Measurements from ENCODE around the gene ZNF619.

The ZNF619 gene

DNA sequence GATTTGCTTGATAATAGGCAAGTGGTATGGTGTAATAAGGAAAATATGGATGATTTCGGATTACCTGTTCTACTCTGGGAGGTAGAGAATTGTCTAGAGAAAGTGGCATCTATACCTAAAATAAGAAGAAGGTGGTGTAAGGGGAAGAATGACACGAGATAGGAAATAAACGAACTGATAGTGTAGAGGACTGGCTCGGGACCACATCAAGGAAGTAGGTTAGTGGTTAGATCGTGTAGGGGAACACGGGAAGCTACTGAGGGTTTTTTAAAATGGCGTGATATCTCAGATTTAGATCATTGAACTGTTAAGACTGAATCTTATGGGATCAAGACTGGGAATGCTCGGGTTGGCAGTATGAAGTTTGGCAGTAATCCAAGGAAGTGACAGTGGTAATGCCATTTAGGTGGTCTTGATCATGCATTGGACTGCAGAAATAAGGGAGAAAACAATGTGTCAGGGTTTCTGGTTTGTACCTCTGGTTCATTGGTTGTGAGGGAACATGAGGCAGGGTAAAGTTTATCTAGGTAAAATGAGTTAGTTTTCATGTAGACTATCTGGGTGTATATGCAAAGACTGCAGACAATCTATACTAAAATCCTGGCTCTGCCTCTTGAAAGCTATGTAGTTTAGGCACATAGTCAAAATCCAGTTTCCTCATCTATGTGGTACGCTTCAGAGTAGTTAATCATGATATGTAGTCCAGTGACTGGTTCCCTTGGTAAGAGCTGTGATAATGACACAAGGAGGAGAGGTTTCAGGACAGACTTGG, 12.4 kb upstream of the ZNF619 start:
- ChIA-PET POLR2A (ENCODE audit: low non-redundant PET) (no interaction called here), CTCF (interaction anchor here (0.6 kb wide), 1 partner anchor 149 kb away, joined by 3 read pairs; no protein-coding TSS in a partner anchor)
- H3K27ac ChIP-seq = no peak overlapping the region
- TF ChIP-seq, protein P1, sequence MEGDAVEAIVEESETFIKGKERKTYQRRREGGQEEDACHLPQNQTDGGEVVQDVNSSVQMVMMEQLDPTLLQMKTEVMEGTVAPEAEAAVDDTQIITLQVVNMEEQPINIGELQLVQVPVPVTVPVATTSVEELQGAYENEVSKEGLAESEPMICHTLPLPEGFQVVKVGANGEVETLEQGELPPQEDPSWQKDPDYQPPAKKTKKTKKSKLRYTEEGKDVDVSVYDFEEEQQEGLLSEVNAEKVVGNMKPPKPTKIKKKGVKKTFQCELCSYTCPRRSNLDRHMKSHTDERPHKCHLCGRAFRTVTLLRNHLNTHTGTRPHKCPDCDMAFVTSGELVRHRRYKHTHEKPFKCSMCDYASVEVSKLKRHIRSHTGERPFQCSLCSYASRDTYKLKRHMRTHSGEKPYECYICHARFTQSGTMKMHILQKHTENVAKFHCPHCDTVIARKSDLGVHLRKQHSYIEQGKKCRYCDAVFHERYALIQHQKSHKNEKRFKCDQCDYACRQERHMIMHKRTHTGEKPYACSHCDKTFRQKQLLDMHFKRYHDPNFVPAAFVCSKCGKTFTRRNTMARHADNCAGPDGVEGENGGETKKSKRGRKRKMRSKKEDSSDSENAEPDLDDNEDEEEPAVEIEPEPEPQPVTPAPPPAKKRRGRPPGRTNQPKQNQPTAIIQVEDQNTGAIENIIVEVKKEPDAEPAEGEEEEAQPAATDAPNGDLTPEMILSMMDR (conservative IDR thresholded peaks at IDR 0.05; ENCODE audit: low read depth) = no peak
- DNase-seq (ENCODE audit: low spot score) = no peak

DNA sequence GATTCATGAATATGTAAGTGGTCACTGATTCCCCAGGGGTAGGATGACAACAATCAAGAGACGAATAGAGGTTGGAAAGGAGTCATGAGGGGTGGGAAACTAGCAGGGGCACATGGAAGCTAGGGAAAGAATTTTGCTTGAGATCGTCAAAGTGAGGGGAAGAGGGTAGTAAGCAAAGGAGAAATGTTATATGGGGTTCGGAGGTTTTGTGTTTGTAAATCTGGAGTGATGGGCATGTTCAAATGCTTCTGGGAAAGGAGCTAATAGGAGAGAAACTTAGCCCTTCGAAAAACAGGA, 11.9 kb upstream of the ZNF619 start:
- POLR2A ChIA-PET (ENCODE audit: low non-redundant PET) = no interaction called here
- TF ChIP-seq, protein P1 (conservative IDR thresholded peaks at IDR 0.05; ENCODE audit: low read depth) = no peak
- DNase-seq (ENCODE audit: low spot score) = no peak
- H3K27ac ChIP-seq = no peak overlapping the region
- CTCF ChIA-PET = no interaction called here

DNA sequence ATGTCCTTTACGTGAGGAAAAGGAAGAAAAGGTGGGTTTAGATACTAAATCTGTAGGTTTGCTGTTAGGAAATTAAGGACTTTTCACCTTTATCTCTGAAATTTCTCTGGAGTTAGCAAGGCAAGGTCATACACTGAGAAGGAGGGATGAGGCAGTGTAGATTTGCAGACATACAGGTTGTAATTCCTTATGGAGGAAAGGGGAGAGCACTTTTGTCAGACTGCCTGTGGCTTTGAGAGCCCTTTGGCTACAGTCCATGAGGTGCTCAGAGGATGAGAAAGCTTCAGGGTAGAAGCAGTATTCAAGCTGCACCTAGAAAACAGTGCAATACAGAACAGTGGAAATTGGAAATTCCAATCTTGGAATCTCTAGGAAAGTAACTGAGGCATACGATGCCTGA, 11.5 kb upstream of the ZNF619 start:
- no peak for DNase-seq (ENCODE audit: low spot score)
- POLR2A ChIA-PET (ENCODE audit: low non-redundant PET) = no interaction called here
- peak overlapping the region; percentile 42; the same call in 1 of the 2 replicates for H3K27ac ChIP-seq
- TF ChIP-seq, protein P1 (conservative IDR thresholded peaks at IDR 0.05; ENCODE audit: low read depth) = no peak
- CTCF ChIA-PET = no interaction called here

DNA sequence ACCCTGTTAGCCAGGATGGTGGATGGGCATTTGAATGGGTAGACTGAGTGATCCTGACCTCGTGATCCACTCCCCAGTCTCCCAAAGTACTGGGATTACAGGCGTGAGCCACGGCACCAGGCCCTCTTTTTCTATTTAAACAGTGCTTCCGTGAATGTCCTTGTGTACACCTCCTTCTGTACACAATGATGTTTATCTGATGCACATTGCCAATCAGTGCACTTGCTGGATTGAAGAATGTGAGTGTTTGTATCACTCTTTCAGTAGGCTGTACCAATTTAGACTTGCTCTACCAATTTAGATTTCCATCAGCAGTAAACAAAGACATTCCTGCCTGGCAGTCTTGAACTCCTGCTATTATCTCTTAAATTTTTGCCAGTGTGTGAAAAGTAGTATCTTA, 8.9 kb upstream of the ZNF619 start:
- ChIA-PET POLR2A (ENCODE audit: low non-redundant PET) (no interaction called here), CTCF (no interaction called here)
- TF ChIP-seq, protein P1 (conservative IDR thresholded peaks at IDR 0.05; ENCODE audit: low read depth) = no peak
- DNase-seq (ENCODE audit: low spot score) = no peak
- H3K27ac ChIP-seq = no peak overlapping the region

DNA sequence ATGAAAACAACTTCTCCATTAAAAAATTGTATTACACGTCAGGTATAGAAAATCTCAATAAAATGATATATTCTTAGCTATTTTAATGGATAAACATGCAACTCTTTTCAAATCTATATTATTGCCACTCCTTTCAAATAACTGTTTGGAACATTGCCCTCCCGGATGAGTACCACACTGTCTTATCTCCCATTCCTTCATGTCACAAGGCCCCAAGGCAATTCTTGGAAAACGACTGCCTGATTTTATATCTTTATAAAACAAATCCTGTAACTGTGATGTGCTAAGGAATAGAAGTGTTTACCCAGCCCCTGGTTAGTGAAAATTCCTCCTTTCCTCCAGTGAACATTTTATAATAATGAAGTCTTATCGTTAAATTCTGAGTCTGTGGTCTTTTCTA, 6.2 kb upstream of the ZNF619 start:
- H3K27ac ChIP-seq = no peak overlapping the region
- CTCF ChIA-PET = interaction anchor here (0.6 to 1.0 kb wide), 2 partner anchors 49 to 648 kb away, joined by 4 read pairs; no protein-coding TSS in a partner anchor
- POLR2A ChIA-PET (ENCODE audit: low non-redundant PET) = no interaction called here
- no peak for DNase-seq (ENCODE audit: low spot score)
- TF ChIP-seq, protein P1 (conservative IDR thresholded peaks at IDR 0.05; ENCODE audit: low read depth) = no peak

DNA sequence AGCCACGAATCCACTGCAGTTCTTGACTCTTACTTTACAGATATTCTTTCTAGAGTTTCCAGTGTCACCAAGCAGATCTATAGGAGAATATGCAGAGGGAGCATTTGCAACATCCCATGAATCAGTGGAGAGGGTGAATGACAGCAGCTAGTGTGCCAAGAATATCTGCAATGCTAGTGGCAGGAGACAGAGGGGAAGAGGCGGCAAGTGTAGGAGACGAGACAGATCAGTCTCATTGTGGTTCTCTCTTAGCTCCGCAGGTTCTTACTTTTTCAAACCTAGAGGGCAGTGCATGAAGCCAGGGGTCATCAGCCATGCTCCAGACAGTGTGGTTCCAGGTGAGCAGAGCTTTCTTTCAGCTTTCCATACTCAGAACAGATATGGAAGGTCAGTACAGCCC, 744 bp downstream of the ZNF619 start:
- TF ChIP-seq, protein P1 (conservative IDR thresholded peaks at IDR 0.05; ENCODE audit: low read depth) = no peak
- no peak for DNase-seq (ENCODE audit: low spot score)
- ChIA-PET POLR2A (ENCODE audit: low non-redundant PET) (no interaction called here), CTCF (no interaction called here)
- no peak overlapping the region for H3K27ac ChIP-seq

All from RWPE1 (cell line).